Measurements from ENCODE around the gene DNPH1.
A peak's percentile ranks its signal among the peaks of the same experiment; 100 is the strongest.

DNPH1 gene

DNA sequence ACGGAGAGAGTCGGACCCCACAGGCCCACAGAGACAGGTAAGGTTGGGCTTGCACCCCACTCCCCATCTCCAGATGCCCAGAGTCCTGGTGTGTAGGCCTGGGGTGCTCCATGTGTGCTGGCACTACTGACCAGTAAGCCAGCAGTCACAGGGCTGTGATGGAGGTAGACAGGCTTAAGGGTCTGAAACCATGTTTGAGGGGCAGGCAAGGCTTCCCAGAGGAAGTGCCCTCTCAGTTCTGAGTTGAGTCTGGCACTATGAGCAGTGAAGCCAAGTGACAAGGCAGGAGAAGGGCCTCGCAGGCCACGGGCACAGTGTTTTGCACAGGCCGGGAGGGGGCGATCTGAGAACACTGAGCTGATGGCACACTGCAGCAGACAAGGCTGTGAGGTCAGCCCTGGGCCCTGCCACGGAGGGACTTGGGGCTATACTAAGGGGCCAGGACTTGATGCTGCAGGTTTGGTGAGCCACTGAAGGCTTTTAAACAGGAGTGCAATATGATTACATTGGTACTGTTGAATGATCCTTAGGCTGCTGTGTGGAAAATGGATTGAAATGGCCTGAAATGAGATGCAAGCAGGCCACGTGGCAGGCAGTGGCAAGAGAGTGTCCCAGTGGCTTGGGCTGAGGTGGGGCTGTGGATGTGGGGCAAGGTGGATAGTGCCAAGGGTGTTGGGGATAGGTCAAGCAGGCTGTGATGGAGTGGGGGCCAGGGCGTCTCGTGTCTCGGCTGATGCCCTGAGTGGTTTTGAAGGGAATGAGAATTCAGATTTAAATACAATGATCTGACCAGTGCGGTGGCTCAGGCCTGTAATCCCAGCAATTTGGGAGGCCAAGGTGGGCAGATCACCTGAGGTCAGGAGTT, 34.3 kb upstream of the DNPH1 start:
- DNase-seq (ENCODE audit: low read depth, low spot score), result peak; percentile 47

DNA sequence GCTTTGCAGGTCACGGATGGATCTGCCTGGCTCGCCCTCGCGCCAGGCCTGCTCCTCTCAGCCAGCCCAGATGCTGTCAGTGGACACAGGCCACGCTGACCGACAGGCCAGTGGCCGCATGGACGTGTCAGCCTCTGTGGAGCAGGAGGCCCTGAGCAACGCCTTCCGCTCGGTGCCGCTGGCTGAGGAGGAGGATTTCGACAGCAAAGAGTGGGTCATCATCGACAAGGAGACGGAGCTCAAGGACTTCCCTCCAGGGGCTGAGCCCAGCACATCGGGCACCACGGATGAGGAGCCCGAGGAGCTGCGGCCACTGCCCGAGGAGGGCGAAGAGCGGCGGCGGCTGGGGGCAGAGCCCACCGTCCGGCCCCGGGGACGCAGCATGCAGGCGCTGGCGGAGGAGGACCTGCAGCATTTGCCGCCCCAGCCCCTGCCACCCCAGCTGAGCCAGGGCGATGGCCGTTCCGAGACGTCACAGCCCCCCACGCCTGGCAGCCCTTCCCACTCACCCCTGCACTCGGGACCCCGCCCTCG, 33.6 kb upstream of the DNPH1 start:
- no peak for DNase-seq (ENCODE audit: low read depth, low spot score)

DNA sequence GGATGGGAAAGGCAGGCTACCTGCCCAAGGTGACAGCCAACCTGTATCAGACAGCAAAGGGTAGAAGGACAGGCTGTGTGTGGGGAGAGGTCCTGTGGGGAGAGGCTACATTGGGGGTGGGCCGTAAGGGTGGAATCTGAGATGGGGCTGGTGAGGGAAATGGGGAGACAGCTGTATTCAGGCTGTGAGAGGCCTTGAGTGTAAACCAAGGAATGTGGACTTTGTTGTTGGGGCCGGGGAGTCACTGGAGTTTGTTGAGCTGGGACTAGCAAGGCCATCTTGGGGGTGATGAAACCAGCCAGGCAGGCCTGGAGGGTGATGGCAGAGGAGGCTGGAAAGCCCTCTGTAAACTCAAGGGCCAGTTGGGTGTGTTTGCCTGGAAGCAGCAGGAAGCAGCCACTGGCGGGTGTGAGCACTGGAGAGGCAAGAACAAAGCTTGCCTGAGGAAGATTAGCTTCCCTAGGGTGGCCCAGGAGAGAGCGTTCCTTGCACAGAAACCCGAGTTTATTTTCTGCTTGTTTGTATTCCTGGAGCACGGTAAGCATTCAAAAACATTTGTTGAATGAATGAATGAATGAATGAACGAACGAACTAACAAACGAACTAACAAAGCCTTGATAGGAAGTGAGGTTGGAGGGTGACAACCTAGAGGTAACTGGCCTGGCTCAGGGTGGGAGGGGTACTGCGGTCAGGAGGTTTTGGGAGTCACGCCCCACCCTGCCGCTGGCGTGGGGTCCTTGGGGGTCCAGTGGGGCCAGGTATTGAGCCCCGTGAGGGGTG, 32.9 kb upstream of the DNPH1 start:
- DNase-seq (ENCODE audit: low read depth, low spot score), result no peak

DNA sequence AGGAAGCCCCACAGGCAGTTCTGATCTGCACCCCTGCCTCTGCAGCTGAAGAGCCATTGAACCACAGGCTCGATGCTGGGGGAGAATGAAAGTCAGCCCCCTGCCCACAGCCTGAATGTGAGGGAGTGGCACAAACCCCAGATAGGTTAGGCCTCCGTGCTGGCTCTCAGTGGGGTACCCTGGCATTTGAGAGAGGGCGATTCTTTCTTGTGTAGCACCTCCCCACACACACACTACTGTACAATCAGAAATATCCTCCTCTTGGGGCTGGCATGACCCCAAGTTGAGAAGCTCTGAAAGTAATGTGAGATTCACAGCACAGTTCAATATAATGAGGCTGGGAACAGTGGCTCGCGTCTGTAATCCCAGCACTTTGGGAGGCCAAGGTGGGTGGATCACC, 31.9 kb upstream of the DNPH1 start:
- no peak for DNase-seq (ENCODE audit: low read depth, low spot score)

DNA sequence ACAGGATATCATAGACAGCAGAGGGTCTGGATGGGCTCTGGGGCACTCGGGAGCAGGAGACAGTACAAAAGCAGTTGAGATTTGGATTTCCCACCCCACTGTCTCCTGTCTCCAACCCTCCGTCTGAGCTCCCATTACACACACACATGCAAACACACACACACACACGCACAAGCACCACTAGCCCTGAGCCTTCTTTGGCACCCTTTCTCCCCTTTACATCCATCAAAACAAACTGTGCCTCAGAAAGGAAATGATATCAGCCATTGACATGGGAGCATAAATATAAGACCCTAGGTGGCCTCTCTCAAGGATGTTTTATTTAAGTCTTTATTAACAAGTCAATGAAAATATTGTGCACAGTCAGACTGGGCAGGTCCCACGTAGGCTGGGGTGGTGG, 31.5 kb upstream of the DNPH1 start:
- no peak for DNase-seq (ENCODE audit: low read depth, low spot score)

DNA sequence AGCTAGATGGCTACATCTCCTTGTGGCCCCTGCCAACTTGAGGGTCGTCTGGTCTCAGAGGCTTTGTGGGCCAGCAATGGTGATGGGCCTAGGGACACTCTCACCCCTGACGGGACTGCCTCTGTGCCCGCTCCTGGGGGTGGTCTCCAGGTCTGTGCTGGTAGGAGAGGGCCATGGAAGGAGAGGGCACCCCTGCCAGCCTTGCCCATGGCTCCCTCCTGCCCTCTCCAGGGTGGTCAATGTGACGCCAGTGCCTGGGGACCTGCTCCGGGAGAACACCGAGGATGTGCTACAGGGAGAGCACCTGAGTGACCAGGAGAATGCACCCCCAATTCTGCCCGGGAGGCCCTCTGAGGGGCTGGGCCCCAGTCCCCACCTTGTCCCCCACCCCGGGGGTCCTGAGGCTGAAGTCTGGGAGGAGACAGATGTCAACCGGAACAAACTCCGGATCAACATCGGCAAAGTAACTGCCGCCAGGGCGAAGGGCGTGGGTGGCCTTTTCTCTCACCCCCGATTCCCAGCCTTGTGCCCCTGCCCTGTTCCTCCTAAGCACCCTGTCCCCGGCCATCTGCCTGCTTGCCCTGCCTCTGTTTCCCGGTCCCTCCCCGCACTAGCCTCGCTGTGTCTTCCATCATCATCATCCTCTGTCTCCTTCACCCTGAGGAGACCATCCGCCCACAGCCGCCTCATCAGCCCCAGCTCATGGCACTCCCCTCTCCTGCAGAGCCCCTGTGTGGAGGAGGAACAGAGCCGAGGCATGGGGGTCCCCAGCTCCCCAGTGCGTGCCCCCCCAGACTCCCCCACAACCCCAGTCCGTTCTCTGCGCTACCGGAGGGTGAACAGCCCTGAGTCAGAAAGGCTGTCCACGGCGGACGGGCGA, 29.8 kb upstream of the DNPH1 start:
- no peak for DNase-seq (ENCODE audit: low read depth, low spot score)

DNA sequence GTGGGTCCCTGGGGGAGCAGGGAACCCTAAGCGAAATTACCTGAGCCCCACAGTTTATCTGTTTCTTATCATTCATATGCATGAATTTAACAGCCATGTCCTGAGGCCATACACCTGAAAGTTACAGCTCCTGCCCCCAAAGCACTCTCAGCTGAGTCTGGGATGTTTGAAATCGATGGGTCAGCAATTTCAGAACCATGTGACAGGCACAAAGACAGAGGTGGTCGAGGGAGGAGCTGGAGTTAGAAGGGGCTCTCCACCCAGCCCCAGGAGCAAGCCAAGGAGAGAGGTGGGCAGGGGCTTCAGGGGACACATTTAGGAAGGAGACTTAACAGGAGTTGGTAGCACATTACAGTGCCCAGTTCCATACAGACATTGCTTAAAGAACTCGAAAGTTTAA, 28.9 kb upstream of the DNPH1 start:
- no peak for DNase-seq (ENCODE audit: low read depth, low spot score)

DNA sequence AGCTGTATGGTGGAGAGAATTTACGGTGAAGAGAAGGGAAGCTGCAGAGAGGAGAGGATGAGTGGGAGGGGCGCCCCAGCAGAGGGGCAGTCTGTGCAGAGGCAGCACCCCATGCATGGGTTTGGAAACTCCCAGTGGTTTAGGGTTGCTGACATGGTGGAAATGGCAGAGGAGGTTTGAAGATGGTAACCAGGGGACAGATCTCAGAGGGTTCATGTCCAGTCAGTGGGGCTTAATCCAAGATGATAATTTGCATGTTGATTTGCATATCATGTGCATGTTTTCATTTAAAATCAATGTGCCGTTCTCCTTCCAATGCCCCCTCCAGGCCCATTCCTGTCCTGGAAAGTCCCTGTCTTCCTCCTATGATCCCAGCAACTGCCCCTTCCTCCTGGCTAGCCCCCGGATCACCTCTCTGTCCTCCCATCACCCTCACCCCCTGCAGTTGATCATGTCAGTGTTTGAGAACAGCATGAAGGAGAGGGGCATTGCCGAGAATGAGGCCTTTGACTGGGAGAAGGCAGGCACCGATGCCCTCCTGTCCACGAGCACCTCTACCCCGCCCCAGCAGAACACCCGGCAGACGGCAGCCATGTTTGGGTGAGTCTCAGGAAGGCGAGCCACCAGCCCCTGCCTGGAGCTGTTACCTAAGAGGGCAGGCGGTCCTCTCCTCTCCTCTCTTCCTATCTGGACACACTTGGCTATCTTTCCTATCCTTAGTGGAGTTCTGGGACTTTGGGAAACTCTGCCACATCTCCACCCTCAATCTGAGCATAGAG, 28.3 kb upstream of the DNPH1 start:
- DNase-seq (ENCODE audit: low read depth, low spot score), result no peak

DNA sequence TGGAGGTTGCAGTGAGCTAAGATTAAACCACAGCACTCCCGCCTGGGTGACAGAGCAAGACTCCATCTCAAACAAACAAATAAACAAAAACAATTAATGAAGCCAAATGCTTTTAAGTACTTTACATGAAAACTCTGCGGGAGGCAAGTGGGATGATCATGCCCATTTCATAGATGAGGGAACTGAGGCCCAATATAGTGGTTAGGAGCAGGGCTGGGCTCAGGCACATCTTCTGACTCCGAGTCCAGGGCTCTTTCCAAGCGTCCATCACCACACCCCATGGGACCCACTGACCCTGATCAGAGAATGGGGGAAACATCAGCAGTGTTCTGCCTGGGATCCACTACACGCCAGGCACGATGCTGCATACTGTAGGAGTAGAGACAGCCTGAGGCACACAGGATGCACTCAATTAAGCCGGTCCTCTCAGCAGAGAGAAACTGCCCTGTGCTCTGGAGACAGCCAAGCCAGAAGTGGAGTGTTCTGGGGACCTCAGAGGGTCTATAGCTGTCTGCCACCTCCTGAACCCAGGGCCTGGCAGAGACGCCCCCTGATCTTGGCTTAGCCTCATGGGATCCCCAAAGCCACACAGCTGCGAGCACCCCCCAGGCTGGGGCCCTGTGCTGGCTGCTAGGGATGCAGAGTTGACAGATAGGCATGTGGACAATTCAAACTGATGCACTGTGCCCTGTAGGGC, 27.5 kb upstream of the DNPH1 start:
- no peak for DNase-seq (ENCODE audit: low read depth, low spot score)

DNA sequence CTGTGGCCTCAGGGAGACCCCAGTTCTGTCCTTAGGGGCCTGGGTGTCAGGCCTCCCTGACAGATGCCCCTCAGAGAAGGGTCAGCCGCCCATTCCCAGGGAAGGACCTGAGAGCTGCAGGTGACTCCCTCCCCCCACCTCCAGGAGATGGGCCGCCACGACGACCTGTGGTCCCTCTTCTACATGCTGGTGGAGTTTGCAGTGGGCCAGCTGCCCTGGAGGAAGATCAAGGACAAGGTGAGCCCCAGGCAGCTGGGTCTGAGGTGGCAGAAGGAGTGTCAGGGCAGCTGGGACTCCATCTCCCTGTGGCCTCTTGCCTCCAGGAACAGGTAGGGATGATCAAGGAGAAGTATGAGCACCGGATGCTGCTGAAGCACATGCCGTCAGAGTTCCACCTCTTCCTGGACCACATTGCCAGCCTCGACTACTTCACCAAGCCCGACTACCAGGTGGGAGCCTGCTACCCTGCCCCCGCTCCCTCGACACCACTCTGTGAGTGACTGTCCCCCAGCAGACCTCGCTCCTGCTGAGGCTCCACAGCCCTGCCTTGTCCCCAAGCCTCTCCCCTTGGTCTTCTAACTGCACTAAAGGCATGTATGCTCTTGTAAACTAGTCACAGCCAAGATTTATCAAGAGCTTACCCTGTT, 26.2 kb upstream of the DNPH1 start:
- DNase-seq (ENCODE audit: low read depth, low spot score), result no peak

DNA sequence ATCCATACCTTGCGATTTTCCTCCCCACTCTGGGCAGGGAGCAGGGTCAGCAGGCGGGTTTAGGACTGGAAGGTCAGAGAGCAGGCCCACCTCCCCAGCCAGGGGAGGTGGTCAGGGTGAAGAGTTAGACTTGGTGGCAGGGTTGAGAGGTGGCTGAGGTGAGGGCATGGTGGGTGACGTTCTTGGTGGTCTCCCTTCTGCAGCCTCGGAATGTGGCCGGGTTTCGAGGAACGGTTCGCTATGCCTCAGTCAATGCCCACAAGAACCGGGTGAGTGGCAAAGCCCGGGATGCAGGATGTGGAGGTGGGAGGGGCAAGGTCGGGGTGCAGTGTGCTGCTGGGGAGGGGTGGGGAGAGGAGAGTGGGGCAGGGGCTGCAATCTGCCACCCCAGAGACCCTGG, 25.6 kb upstream of the DNPH1 start:
- DNase-seq (ENCODE audit: low read depth, low spot score), result no peak

DNA sequence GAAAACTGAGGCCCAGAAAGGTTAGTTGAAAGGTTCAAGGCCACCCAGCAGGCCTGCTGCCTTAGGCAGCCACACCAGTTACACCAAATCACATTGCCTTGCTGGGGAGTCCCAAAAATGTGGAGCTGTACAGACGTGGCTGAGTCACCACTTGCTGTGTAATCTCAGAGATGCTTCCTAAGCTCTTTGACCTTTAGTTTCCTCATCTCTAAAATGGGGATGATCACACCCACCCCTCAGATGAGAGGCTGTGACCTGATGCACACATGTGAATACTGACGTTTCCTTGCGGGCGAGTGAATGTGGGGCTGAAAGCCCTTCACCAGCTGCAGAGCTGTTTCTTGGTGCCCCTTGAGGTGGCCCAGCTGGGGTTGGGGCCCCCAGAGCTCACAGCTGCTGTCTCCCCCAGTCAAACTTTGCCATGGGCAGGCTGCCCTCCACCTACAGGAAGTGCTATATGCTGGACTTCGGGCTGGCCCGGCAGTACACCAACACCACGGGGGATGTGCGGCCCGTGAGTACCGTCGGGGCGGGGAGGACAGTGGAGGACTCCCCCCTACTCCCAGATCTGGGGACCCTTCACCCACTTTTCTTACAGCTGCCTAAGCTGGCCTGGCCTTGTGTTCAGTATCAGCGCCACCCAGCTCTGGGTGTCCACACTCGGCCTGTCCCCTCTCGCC, 25.0 kb upstream of the DNPH1 start:
- DNase-seq (ENCODE audit: low read depth, low spot score), result no peak

DNA sequence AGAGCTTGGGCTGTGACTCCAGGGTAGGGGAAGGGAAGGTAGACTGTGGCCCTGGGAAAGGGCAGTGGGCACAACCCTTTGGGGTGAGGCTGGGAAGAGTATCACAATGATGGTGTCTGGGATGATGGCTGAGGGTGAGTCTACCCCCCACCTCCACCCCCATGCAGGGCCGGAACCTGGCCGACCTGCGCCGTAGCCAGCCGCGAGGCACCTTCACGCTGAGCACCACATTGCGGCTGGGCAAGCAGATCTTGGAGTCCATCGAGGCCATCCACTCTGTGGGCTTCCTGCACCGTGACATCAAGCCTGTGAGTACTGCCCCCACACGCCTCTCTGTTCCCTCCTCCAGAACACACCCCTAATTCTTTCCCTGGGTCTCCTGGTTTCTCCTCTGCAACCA, 24.1 kb upstream of the DNPH1 start:
- DNase-seq (ENCODE audit: low read depth, low spot score), result no peak

DNA sequence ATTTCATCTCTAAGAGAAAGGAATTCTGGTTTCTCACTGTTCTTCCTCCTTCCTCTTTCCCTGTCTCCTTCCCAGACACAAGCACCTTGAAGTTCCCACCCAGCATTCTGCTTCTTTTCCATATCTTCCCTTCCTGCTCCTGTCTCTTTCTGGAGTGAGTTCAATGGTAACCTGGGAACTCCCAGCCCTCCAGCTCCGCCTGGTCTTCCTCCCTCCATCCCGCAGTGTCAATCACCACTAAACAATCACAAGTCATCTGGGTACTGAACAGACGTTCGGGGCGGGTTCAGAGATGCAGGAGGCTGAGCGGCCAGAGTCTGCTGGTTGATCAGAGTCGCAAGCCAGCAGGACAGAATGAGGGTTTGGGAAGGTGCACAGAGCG, 21.7 kb upstream of the DNPH1 start:
- no peak for DNase-seq (ENCODE audit: low read depth, low spot score)

DNA sequence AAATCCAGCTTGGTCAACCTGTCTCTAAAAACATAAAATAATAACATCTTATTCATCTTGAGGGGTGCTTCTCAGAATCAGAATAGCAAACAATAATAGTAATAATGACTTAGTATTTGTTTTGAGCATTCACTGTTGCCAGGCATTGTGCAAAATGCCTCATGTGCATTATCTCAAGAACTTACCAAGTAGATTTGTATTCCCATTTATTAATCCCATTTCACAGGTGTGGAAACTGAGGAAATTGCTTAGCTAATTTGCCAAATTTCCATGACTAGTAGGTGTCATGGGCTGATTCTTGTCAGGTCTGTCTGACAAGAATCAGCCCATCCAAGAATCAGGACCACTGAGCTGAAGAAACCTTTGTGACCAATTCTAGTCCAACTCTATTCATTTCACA, 19.5 kb upstream of the DNPH1 start:
- no peak for DNase-seq (ENCODE audit: low read depth, low spot score)

DNA sequence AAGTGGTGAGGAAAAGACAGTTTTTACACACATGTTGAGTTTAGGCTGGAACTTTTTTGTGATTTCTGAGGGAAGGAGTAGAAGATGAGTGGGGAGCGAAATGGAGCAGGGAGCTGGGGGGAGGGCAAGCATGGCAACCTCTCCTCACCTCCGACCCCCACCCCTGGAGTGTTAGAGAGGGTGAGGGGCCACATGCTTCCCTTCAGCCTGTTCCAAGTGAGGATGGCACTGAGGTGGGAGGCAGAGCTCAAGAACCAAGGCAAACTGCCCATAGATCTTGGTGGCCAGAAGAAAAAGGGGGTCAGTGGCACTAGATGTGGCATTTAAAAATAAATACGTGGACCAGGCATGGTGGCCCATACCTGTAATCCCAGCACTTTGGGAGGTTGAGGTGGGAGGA, 18.8 kb upstream of the DNPH1 start:
- no peak for DNase-seq (ENCODE audit: low read depth, low spot score)

DNA sequence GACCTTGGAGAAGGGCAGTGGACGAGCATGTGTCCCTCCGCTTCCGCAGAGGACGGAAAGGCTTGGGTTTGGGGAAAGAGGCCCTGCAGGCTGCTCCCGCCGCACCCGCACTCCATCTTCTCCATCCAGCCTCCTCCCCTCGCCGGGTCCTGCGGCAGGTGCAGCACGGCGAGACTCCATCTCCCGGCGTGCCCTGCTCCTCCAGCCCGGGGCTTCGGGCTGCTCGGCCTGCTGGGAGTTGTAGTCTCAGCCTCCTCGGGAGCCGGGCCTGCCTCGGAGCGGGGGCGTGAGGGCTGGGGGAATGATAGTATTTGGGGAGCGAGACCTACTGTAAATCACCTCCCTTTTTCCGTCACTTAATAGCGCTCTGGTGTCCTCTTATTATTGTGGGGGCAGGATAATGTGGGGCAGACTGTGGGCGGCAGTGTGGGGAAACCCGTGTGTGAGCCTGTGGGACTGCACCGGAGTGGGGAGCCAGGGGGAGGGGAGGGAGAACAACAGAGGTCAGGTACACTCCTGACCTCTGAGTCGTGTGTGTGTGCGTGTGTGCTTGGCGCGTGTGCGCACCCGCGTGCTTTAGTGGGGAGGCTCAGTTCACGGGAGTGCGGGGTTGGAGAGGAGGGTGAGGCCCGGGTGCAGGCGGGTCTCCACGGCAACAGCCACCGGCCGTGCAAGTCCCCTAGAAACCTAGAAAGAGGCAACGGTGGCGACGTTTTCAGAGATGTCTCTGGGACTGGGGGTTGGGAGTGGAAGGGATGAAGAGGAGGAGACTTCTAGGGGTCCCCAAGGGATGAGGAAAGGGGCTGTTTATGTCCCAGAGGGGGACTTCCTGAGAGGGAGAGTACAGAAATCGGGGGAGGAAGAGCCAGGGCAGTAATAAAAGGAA, 18.1 kb upstream of the DNPH1 start:
- DNase-seq (ENCODE audit: low read depth, low spot score), result peak; percentile 67
